Activated CD4-positive, alpha-beta memory T cell treated with anti-CD3 and anti-CD28 coated beads for 36 hours (primary cell): ENCODE measurements around the gene KLHL40. TPM values are rescaled to one million over a fixed set of nuclear protein-coding genes. Genes with fewer than 3 reads are reported as not detected.

Source experiments
- CTCF ChIA-PET: fragments of 350-600 bp; sonication (Branson Sonifier 250); formaldehyde crosslinking; loops from one replicate; lab custom pipeline; 2021; ENCODE audit warnings: antibody characterized with exemption, inconsistent platforms; lab: Charles Lee
- POLR2A ChIA-PET: fragments of 350-600 bp; sonication (Branson Sonifier 250); formaldehyde crosslinking; loops from one replicate; lab custom pipeline; 2021; ENCODE audit warnings: antibody characterized with exemption; lab: Charles Lee
- DNase-seq: peaks from one replicate; pipeline ENCODE4 v3.0.0-alpha.2; 2020
- H3K27ac Mint-ChIP-seq: one replicate; pipeline ENCODE4 v1.8.0; 2021; ENCODE audit warnings: mixed read lengths
- H3K27me3 Mint-ChIP-seq: one replicate; pipeline ENCODE4 v1.8.0; 2021; ENCODE audit warnings: mixed read lengths
- H3K36me3 Mint-ChIP-seq: one replicate; pipeline ENCODE4 v1.8.0; 2021; ENCODE audit warnings: mixed read lengths
- H3K4me1 Mint-ChIP-seq: one replicate; pipeline ENCODE4 v1.8.0; 2021; ENCODE audit warnings: low read depth, mixed read lengths
- H3K4me3 Mint-ChIP-seq: one replicate; pipeline ENCODE4 v1.8.0; 2021; ENCODE audit warnings: mild to moderate bottlenecking, mixed read lengths
- H3K9me3 Mint-ChIP-seq: one replicate; pipeline ENCODE4 v1.8.0; 2021; ENCODE audit warnings: mixed read lengths
- intact Hi-C: fragments of 100-400 bp; cut with micrococcal nuclease; formaldehyde crosslinking; loops from one replicate; pipeline ENCODE4 v1.15.1; 2023
- total RNA-seq, 2 experiments: library from RNA; stranded (reverse); gene quantifications; one replicate each; pipeline ENCODE4 v1.2.3, GENCODE V29; 2021

The KLHL40 gene
- total RNA-seq, 2 experiments from 2014 or later = not detected

- H3K36me3 Mint-ChIP-seq = no peaks in the 10 kb centered on the region
- no peak overlapping the region for H3K27ac Mint-ChIP-seq
- no peak overlapping the region for H3K4me3 Mint-ChIP-seq
- intact Hi-C loops = no loop called here
- ChIA-PET POLR2A (no interaction called here), CTCF (interaction anchor here (1.0 kb wide), 1 partner anchor 38 kb away, joined by 3 read pairs; no protein-coding TSS in a partner anchor)
- H3K4me1 Mint-ChIP-seq = no peaks in the 10 kb centered on the region
- DNase-seq = no peak
- H3K9me3 Mint-ChIP-seq = no peaks in the 10 kb centered on the region
- no peaks in the 10 kb centered on the region for H3K27me3 Mint-ChIP-seq
These were observed 20.7 kb downstream of the KLHL40 start for GRCh38 chr3:42705962-42706585.

DNA sequence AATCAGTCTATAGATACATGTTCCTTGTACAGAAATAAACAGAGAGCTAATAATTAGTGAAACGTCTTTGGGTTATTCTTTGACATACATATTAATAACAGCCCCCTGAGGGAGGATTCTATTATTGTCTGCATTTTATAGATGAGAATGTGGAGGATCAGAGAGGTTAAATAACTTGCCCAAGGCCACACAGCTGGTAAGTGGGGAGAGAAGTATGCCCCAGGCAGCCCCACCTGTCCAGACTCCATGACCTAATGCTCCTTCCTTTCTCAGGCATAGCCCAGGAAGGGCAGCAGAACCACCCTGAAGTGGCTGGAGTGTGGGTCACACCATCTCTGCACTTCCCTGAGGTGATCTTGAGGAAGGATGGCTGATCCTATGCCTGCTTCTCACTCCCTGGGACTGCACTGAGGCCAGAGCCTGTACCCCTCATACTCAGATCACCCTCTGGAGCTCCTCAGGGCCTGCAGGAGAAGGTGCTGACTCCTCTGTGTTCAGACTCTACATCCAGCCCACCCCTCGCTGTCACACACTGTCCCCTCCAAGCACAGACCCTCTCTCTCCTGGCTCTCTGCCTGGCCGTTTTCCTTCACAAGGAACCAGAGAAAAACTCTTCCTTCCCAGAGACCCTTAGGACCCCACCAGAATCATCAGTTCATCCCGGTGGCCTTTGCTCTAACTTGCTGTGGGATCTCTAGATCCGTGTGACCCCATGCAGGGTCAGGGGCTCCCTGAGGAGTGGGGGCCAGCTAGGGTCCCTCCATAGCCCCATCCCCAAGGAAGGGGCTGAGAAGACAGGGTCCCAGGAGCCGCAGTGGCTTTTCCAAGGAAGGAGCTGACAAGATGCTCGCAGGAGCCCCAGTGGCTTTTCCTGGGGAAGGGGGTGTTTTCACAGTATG is 21.6 kb downstream of the KLHL40 start:
- CTCF ChIA-PET = interaction anchor here (1.0 kb wide), 1 partner anchor 37 kb away, joined by 3 read pairs; no protein-coding TSS in a partner anchor
- DNase-seq = no peak
- Mint-ChIP-seq H3K4me1 (no peaks in the 10 kb centered on the region), H3K27ac (no peak overlapping the region), H3K9me3 (no peaks in the 10 kb centered on the region), H3K4me3 (no peak overlapping the region), H3K27me3 (no peaks in the 10 kb centered on the region), H3K36me3 (no peaks in the 10 kb centered on the region)
- intact Hi-C loops = no loop called here
- POLR2A ChIA-PET = no interaction called here

DNA sequence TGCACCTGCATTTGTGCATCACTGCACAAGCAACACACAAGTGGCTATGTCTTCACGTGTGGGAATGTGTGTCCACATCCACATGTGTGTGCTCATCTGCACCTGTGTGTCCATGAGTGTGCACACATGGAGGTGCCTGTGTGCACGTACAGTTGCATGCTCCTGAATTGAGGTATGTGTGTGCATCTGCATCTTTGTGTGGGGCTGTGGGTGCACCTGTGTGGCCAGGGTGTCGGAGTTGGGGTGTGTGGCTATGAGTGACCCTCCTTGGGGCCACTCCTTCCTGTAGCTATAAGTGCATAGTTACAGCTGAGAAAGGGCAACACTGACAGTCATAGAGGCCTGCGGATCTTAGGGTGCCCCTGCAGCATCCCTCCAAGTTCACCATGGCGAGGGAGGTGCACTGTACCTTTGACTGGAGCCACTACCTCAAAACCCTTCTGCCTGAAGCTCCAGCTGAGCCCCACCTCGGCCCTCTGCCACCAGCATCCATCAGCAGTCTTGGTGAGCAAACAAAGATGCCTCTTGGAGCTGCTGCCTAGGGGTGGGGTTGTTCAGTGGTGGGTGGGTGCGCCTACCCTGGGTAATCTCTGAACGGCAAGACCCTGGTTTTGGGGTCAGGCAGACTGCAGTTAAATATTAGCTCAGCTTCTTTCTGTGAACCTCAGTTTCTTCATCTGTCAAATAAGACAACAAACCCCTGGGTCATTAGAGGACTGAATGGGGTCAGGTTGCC is 22.5 kb downstream of the KLHL40 start:
- CTCF ChIA-PET = no interaction called here
- no peaks in the 10 kb centered on the region for H3K27me3 Mint-ChIP-seq

GRCh38 chr3:42708611-42709151 is 23.3 kb downstream of the KLHL40 start:
- Mint-ChIP-seq H3K9me3 (no peaks in the 10 kb centered on the region), H3K36me3 (no peaks in the 10 kb centered on the region), H3K27me3 (no peaks in the 10 kb centered on the region), H3K4me1 (no peaks in the 10 kb centered on the region), H3K27ac (no peak overlapping the region), H3K4me3 (no peak overlapping the region)
- ChIA-PET POLR2A (no interaction called here), CTCF (no interaction called here)
- DNase-seq = no peak
- intact Hi-C loops = no loop called here

More for the DNA sequence above, 22.5 kb downstream of the KLHL40 start:
- Mint-ChIP-seq H3K9me3 (no peaks in the 10 kb centered on the region), H3K27ac (no peak overlapping the region), H3K36me3 (no peaks in the 10 kb centered on the region), H3K4me3 (no peak overlapping the region), H3K4me1 (no peaks in the 10 kb centered on the region)
- no peak for DNase-seq
- intact Hi-C loops = no loop called here
- POLR2A ChIA-PET = no interaction called here

DNA sequence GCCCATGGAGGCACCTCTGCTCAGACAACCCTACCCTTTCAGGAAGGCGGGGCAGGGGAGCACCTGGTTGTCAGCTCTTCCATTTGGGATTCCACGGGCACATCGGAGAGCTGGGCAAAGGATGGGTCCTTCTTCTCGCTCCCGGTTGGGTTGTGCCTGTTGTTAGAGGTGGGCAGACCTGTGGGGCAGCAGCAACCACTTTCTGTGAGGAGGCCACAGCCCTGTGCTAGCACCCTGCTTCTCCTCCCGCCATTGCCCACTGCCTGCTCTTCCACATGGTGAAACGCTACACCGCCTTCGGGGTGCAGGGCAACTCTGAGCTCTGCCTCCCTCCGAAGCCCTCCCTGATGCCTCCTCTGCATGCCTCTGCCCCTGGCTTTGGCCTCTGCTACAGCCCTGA is 24.3 kb downstream of the KLHL40 start:
- Mint-ChIP-seq H3K27me3 (no peaks in the 10 kb centered on the region), H3K9me3 (no peaks in the 10 kb centered on the region), H3K36me3 (no peaks in the 10 kb centered on the region), H3K4me1 (no peaks in the 10 kb centered on the region), H3K27ac (no peak overlapping the region), H3K4me3 (no peak overlapping the region)
- DNase-seq = no peak
- intact Hi-C loops = no loop called here
- POLR2A ChIA-PET = no interaction called here
- CTCF ChIA-PET = no interaction called here

GRCh38 chr3:42710323-42711021 is 25.1 kb downstream of the KLHL40 start:
- H3K27ac Mint-ChIP-seq = no peak overlapping the region
- no peaks in the 10 kb centered on the region for H3K27me3 Mint-ChIP-seq
- POLR2A ChIA-PET = no interaction called here
- H3K4me3 Mint-ChIP-seq = no peak overlapping the region
- H3K9me3 Mint-ChIP-seq = no peaks in the 10 kb centered on the region
- intact Hi-C loops = no loop called here
- H3K4me1 Mint-ChIP-seq = no peaks in the 10 kb centered on the region
- no peaks in the 10 kb centered on the region for H3K36me3 Mint-ChIP-seq
- no peak for DNase-seq
- CTCF ChIA-PET = no interaction called here

DNA sequence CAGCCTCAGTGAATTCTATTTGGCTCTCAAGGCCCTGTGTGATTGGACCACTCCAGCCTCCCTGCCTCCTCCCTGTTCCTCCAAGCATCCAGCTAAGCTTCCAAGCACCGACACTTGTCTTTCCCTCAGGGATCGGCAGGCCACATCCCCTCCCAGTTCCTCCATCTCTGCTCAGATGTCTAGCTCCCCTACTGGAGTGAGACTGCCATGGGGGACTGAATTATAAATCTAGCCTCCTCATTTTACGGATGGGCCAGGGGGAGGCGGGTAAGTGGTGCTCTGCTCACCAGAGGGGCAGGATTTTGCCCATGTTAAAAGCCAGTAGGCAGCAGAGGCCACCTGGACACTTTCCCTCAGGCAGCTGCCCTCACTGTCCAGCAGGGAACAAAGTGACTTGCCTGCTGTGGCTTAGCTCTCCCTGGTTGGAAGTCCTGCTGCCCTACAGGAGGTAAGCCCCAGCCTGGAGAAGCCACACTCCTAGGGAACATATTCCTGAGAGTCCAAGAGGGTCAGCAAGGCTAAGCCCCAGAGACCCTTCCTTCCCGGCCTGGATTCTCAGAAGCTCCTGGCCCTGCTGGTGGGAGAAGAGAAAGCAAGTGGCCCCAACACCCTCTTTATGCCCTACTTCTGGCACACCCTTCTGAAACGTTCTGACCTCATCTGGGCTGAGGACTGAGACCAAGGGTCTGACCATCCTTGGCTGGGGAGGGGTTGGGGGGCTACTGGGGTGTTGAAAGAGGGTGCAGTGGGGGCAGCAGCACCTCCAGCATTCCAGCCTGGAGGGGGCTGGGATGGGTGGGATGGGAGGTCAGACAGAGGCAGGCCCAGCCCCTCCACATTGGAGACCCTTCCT is 26.4 kb downstream of the KLHL40 start:
- H3K27ac Mint-ChIP-seq = no peak overlapping the region
- CTCF ChIA-PET = interaction anchor here (1.1 kb wide), 1 partner anchor 33 kb away, joined by 4 read pairs; no protein-coding TSS in a partner anchor

DNA sequence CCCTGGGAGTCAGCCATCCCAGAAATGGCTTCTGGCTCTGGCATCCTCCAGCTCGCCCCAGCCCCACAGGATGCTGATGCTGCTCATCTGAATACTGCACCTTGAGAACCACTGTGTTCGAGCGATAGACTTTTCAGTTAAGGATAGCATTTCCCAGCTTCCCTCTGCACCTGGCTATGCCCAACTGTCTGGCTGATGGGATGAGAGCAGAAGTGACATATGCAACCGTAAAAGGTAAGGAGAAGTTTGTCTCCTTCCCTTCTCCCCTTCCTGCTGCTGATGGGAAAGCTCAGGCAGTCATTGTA is 27.0 kb downstream of the KLHL40 start:
- Mint-ChIP-seq H3K4me1 (no peaks in the 10 kb centered on the region), H3K27me3 (no peaks in the 10 kb centered on the region), H3K27ac (no peak overlapping the region), H3K36me3 (no peaks in the 10 kb centered on the region), H3K4me3 (no peak overlapping the region), H3K9me3 (no peaks in the 10 kb centered on the region)
- no peak for DNase-seq
- intact Hi-C loops = no loop called here
- ChIA-PET POLR2A (interaction anchor here (1.2 kb wide), 1 partner anchor 10 kb away, joined by 4 read pairs; no protein-coding TSS in a partner anchor), CTCF (interaction anchor here (0.7 to 1.1 kb wide), 2 partner anchors 32 to 269 kb away, joined by 3 to 4 read pairs; no protein-coding TSS in a partner anchor)

More for the DNA sequence above, 26.4 kb downstream of the KLHL40 start:
- intact Hi-C loops = no loop called here
- H3K36me3 Mint-ChIP-seq = no peaks in the 10 kb centered on the region
- H3K27me3 Mint-ChIP-seq = no peaks in the 10 kb centered on the region
- POLR2A ChIA-PET = no interaction called here
- H3K4me3 Mint-ChIP-seq = no peak overlapping the region
- DNase-seq = no peak
- H3K4me1 Mint-ChIP-seq = no peaks in the 10 kb centered on the region
- H3K9me3 Mint-ChIP-seq = no peaks in the 10 kb centered on the region

- no peak for DNase-seq
- ChIA-PET POLR2A (interaction anchor here (1.2 kb wide), 1 partner anchor 9 kb away, joined by 4 read pairs; no protein-coding TSS in a partner anchor), CTCF (interaction anchor here (0.7 to 1.2 kb wide), 3 partner anchors 32 to 270 kb away, joined by 3 to 4 read pairs (median 4); no protein-coding TSS in a partner anchor)
- H3K4me3 Mint-ChIP-seq = no peak overlapping the region
- no peaks in the 10 kb centered on the region for H3K9me3 Mint-ChIP-seq
- no peaks in the 10 kb centered on the region for H3K36me3 Mint-ChIP-seq
- H3K4me1 Mint-ChIP-seq = no peaks in the 10 kb centered on the region
- intact Hi-C loops = no loop called here
- H3K27me3 Mint-ChIP-seq = no peaks in the 10 kb centered on the region
- no peak overlapping the region for H3K27ac Mint-ChIP-seq
These were observed 27.5 kb downstream of the KLHL40 start for GRCh38 chr3:42712688-42713372.

GRCh38 chr3:42713747-42714146 is 28.4 kb downstream of the KLHL40 start:
- no peaks in the 10 kb centered on the region for H3K36me3 Mint-ChIP-seq
- H3K4me1 Mint-ChIP-seq = no peaks in the 10 kb centered on the region
- H3K27ac Mint-ChIP-seq = no peak overlapping the region
- H3K4me3 Mint-ChIP-seq = no peak overlapping the region
- DNase-seq = no peak
- ChIA-PET POLR2A (no interaction called here), CTCF (interaction anchor here (1.2 kb wide), 1 partner anchor 32 kb away, joined by 4 read pairs; no protein-coding TSS in a partner anchor)
- no peaks in the 10 kb centered on the region for H3K27me3 Mint-ChIP-seq
- intact Hi-C loops = no loop called here
- H3K9me3 Mint-ChIP-seq = no peaks in the 10 kb centered on the region
